Measurements from ENCODE around the gene PDLIM5.
"Not testable (repeated sequence)": the region's sequence is repeated elsewhere in the genome, so short reads cannot be mapped to it uniquely, and the experiment has no call there.

Gene PDLIM5

GRCh38 chr4:94513532-94513931 lies 61.8 kb downstream of the PDLIM5 start:
- not testable (repeated sequence) for H3K27me3 ChIP-seq (ENCODE audit: control insufficient read depth, insufficient read depth, low read length); H3K9ac ChIP-seq (ENCODE audit: low read depth, low read length); H3K9me3 ChIP-seq (ENCODE audit: control insufficient read depth, insufficient read depth, low read length); H3K4me3 ChIP-seq (ENCODE audit: low read depth, low read length); H3K4me1 ChIP-seq (ENCODE audit: control insufficient read depth, insufficient read depth, low read length); H3K36me3 ChIP-seq (ENCODE audit: control insufficient read depth, insufficient read depth, low read length); H3K27ac ChIP-seq (ENCODE audit: low read depth, low read length)

GRCh38 chr4:94515365-94515764 lies 63.6 kb downstream of the PDLIM5 start:
- Histone ChIP-seq H3K36me3 (ENCODE audit: control insufficient read depth, insufficient read depth, low read length) (no peaks in the 10 kb centered on the region), H3K9ac (ENCODE audit: low read depth, low read length) (no peak overlapping the region), H3K9me3 (ENCODE audit: control insufficient read depth, insufficient read depth, low read length) (no peaks in the 10 kb centered on the region), H3K4me3 (ENCODE audit: low read depth, low read length) (no peak overlapping the region), H3K4me1 (ENCODE audit: control insufficient read depth, insufficient read depth, low read length) (peaks cover 10% of the 10 kb centered on the region; the same call in 1 of the 2 replicates), H3K27me3 (ENCODE audit: control insufficient read depth, insufficient read depth, low read length) (no peaks in the 10 kb centered on the region), H3K27ac (ENCODE audit: low read depth, low read length) (no peak overlapping the region)

- peaks cover 10% of the 10 kb centered on the region; the same call in 1 of the 2 replicates for H3K4me1 ChIP-seq (ENCODE audit: control insufficient read depth, insufficient read depth, low read length)
- no peaks in the 10 kb centered on the region for H3K27me3 ChIP-seq (ENCODE audit: control insufficient read depth, insufficient read depth, low read length)
- H3K36me3 ChIP-seq (ENCODE audit: control insufficient read depth, insufficient read depth, low read length) = no peaks in the 10 kb centered on the region
- no peak overlapping the region for H3K4me3 ChIP-seq (ENCODE audit: low read depth, low read length)
- H3K9me3 ChIP-seq (ENCODE audit: control insufficient read depth, insufficient read depth, low read length) = no peaks in the 10 kb centered on the region
- H3K9ac ChIP-seq (ENCODE audit: low read depth, low read length) = no peak overlapping the region
- H3K27ac ChIP-seq (ENCODE audit: low read depth, low read length) = no peak overlapping the region
Measured at GRCh38 chr4:94516067-94516466, 64.3 kb downstream of the PDLIM5 start.

- Histone ChIP-seq H3K36me3 (ENCODE audit: control insufficient read depth, insufficient read depth, low read length) (no peaks in the 10 kb centered on the region), H3K9me3 (ENCODE audit: control insufficient read depth, insufficient read depth, low read length) (no peaks in the 10 kb centered on the region), H3K27me3 (ENCODE audit: control insufficient read depth, insufficient read depth, low read length) (no peaks in the 10 kb centered on the region), H3K9ac (ENCODE audit: low read depth, low read length) (no peak overlapping the region), H3K27ac (ENCODE audit: low read depth, low read length) (no peak overlapping the region), H3K4me3 (ENCODE audit: low read depth, low read length) (no peak overlapping the region), H3K4me1 (ENCODE audit: control insufficient read depth, insufficient read depth, low read length) (peaks cover 10% of the 10 kb centered on the region; the same call in 1 of the 2 replicates)
Measured at GRCh38 chr4:94516999-94517398, 65.3 kb downstream of the PDLIM5 start.

GRCh38 chr4:94517492-94517891 lies 65.8 kb downstream of the PDLIM5 start:
- no peak overlapping the region for H3K9ac ChIP-seq (ENCODE audit: low read depth, low read length)
- no peaks in the 10 kb centered on the region for H3K36me3 ChIP-seq (ENCODE audit: control insufficient read depth, insufficient read depth, low read length)
- H3K27ac ChIP-seq (ENCODE audit: low read depth, low read length) = no peak overlapping the region
- no peaks in the 10 kb centered on the region for H3K27me3 ChIP-seq (ENCODE audit: control insufficient read depth, insufficient read depth, low read length)
- peaks cover 10% of the 10 kb centered on the region; the same call in 1 of the 2 replicates for H3K4me1 ChIP-seq (ENCODE audit: control insufficient read depth, insufficient read depth, low read length)
- no peak overlapping the region for H3K4me3 ChIP-seq (ENCODE audit: low read depth, low read length)
- H3K9me3 ChIP-seq (ENCODE audit: control insufficient read depth, insufficient read depth, low read length) = no peaks in the 10 kb centered on the region

- Histone ChIP-seq H3K27me3 (ENCODE audit: control insufficient read depth, insufficient read depth, low read length) (no peaks in the 10 kb centered on the region), H3K36me3 (ENCODE audit: control insufficient read depth, insufficient read depth, low read length) (no peaks in the 10 kb centered on the region), H3K4me3 (ENCODE audit: low read depth, low read length) (no peak overlapping the region), H3K4me1 (ENCODE audit: control insufficient read depth, insufficient read depth, low read length) (peaks cover 10% of the 10 kb centered on the region; the same call in 1 of the 2 replicates), H3K27ac (ENCODE audit: low read depth, low read length) (no peak overlapping the region), H3K9me3 (ENCODE audit: control insufficient read depth, insufficient read depth, low read length) (no peaks in the 10 kb centered on the region), H3K9ac (ENCODE audit: low read depth, low read length) (no peak overlapping the region)
Measured at GRCh38 chr4:94519019-94519418, 67.3 kb downstream of the PDLIM5 start.

GRCh38 chr4:94519925-94520789 lies 68.4 kb downstream of the PDLIM5 start:
- Histone ChIP-seq H3K4me3 (ENCODE audit: low read depth, low read length) (no peak overlapping the region), H3K27ac (ENCODE audit: low read depth, low read length) (no peak overlapping the region), H3K36me3 (ENCODE audit: control insufficient read depth, insufficient read depth, low read length) (no peaks in the 10 kb centered on the region), H3K9me3 (ENCODE audit: control insufficient read depth, insufficient read depth, low read length) (no peaks in the 10 kb centered on the region), H3K4me1 (ENCODE audit: control insufficient read depth, insufficient read depth, low read length) (peaks cover 10% of the 10 kb centered on the region; the same call in 1 of the 2 replicates), H3K9ac (ENCODE audit: low read depth, low read length) (no peak overlapping the region), H3K27me3 (ENCODE audit: control insufficient read depth, insufficient read depth, low read length) (no peaks in the 10 kb centered on the region)

GRCh38 chr4:94523033-94523580 lies 71.4 kb downstream of the PDLIM5 start:
- Histone ChIP-seq H3K36me3 (ENCODE audit: control insufficient read depth, insufficient read depth, low read length) (no peaks in the 10 kb centered on the region), H3K4me1 (ENCODE audit: control insufficient read depth, insufficient read depth, low read length) (0 out of 2 replicates have a peak, but pooled peaks cover 3% of the 10 kb centered on the region), H3K27me3 (ENCODE audit: control insufficient read depth, insufficient read depth, low read length) (no peaks in the 10 kb centered on the region), H3K4me3 (ENCODE audit: low read depth, low read length) (no peak overlapping the region), H3K9me3 (ENCODE audit: control insufficient read depth, insufficient read depth, low read length) (no peaks in the 10 kb centered on the region), H3K27ac (ENCODE audit: low read depth, low read length) (no peak overlapping the region), H3K9ac (ENCODE audit: low read depth, low read length) (no peak overlapping the region)

GRCh38 chr4:94523617-94524016 lies 71.9 kb downstream of the PDLIM5 start:
- Histone ChIP-seq H3K27me3 (ENCODE audit: control insufficient read depth, insufficient read depth, low read length) (no peaks in the 10 kb centered on the region), H3K9ac (ENCODE audit: low read depth, low read length) (no peak overlapping the region), H3K4me1 (ENCODE audit: control insufficient read depth, insufficient read depth, low read length) (0 out of 2 replicates have a peak, but pooled peaks cover 3% of the 10 kb centered on the region), H3K27ac (ENCODE audit: low read depth, low read length) (no peak overlapping the region), H3K9me3 (ENCODE audit: control insufficient read depth, insufficient read depth, low read length) (no peaks in the 10 kb centered on the region), H3K36me3 (ENCODE audit: control insufficient read depth, insufficient read depth, low read length) (no peaks in the 10 kb centered on the region), H3K4me3 (ENCODE audit: low read depth, low read length) (no peak overlapping the region)

GRCh38 chr4:94525993-94526728 lies 74.4 kb downstream of the PDLIM5 start:
- H3K27me3 ChIP-seq (ENCODE audit: control insufficient read depth, insufficient read depth, low read length) = no peaks in the 10 kb centered on the region
- no peaks in the 10 kb centered on the region for H3K36me3 ChIP-seq (ENCODE audit: control insufficient read depth, insufficient read depth, low read length)
- H3K9ac ChIP-seq (ENCODE audit: low read depth, low read length) = no peak overlapping the region
- no peak overlapping the region for H3K27ac ChIP-seq (ENCODE audit: low read depth, low read length)
- no peak overlapping the region for H3K4me3 ChIP-seq (ENCODE audit: low read depth, low read length)
- peaks cover 5% of the 10 kb centered on the region; the same call in 1 of the 2 replicates for H3K4me1 ChIP-seq (ENCODE audit: control insufficient read depth, insufficient read depth, low read length)
- H3K9me3 ChIP-seq (ENCODE audit: control insufficient read depth, insufficient read depth, low read length) = no peaks in the 10 kb centered on the region
